ENCODE data around the gene ASF1A. TPM values are rescaled to one million over a fixed set of nuclear protein-coding genes. Genes with fewer than 3 reads are reported as not detected.

The ASF1A gene
- total and polyA plus RNA-seq, 2 experiments from 2014 or later: 23.0 to 32.7 TPM

DNA sequence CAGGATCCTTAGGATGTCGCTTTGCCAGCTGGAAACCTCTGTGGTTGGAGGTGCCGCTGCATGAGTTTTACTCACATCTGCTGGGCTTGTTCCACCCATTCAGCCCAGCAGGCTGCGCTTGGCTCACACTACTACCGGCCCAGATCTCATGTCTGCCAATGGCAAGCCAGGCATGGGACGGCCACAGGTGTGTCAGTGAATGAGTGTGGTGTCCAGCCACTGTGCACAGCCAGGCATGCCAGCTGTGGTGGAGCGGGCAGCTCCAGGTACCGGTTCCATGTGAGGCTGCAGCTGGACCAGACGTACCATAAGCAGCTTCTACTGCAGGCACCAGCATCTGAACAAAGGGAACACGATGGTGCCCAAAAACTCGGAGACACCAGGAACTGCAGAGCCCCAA is 33.1 kb upstream of the ASF1A start:
- Histone ChIP-seq H3K79me2 (peaks cover 25% of the 10 kb centered on the region), H3K9me3 (ENCODE audit: low read depth) (no peaks in the 10 kb centered on the region), H3K27ac (no peak overlapping the region), H4K20me1 (ENCODE audit: insufficient read depth, poor library complexity, severe bottlenecking) (no peaks in the 10 kb centered on the region), H3K4me3 (no peak overlapping the region), H3K27me3 (no peaks in the 10 kb centered on the region), H3K9me2 (replicated peaks; ENCODE audit: insufficient read depth) (no peaks in the 10 kb centered on the region), H3K4me2 (no peak overlapping the region), H2AFZ (no peak overlapping the region), H3K36me3 (replicated peaks; ENCODE audit: insufficient read depth, low read depth) (no peaks in the 10 kb centered on the region), H3K4me1 (ENCODE audit: insufficient read depth) (no peaks in the 10 kb centered on the region)
- WGBS (ENCODE audit: low lambda C conversion rate, missing lambda C conversion rate): 93% methylated on average over 10 of the region's 10 CpGs
- DNase-seq (ENCODE audit: low spot score): no peak
- TF ChIP-seq CTCF (IDR thresholded peaks at IDR 0.05; ENCODE audit: poor library complexity): no peak
- no peak for TF ChIP-seq EZH2 (IDR thresholded peaks at IDR 0.05; ENCODE audit: borderline replicate concordance)
- no peak for TF ChIP-seq EZH2phosphoT487 (IDR thresholded peaks at IDR 0.05; ENCODE audit: low read depth, severe bottlenecking, unreplicated experiment)

DNA sequence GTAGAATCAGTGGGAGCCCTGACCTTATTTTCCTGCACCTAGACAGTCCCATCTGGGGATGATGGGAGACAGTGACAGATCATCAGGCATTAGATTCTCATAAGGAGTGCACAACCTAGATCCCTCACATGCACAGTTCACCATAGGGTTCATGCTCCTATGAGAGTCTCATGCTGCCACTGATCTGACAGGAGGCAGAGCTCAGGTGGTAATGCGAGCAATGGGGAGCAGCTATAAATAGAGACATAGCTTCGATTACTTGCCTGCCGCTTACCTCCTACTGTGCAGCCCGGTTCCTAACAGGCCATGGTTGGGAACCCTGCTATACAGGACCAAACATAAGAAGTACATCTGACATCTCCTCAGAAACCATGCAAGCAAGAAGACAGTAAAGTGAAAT is 31.5 kb upstream of the ASF1A start:
- Histone ChIP-seq H3K9me2 (replicated peaks; ENCODE audit: insufficient read depth) (no peaks in the 10 kb centered on the region), H3K4me1 (ENCODE audit: insufficient read depth) (no peaks in the 10 kb centered on the region), H3K4me3 (no peak overlapping the region), H3K36me3 (replicated peaks; ENCODE audit: insufficient read depth, low read depth) (no peaks in the 10 kb centered on the region), H3K4me2 (no peak overlapping the region), H3K27me3 (no peaks in the 10 kb centered on the region), H2AFZ (no peak overlapping the region), H4K20me1 (ENCODE audit: insufficient read depth, poor library complexity, severe bottlenecking) (no peaks in the 10 kb centered on the region), H3K79me2 (peaks cover 36% of the 10 kb centered on the region), H3K27ac (no peak overlapping the region), H3K9me3 (ENCODE audit: low read depth) (no peaks in the 10 kb centered on the region)
- no peak for TF ChIP-seq CTCF (IDR thresholded peaks at IDR 0.05; ENCODE audit: poor library complexity)
- TF ChIP-seq EZH2 (IDR thresholded peaks at IDR 0.05; ENCODE audit: borderline replicate concordance): no peak
- TF ChIP-seq EZH2phosphoT487 (IDR thresholded peaks at IDR 0.05; ENCODE audit: low read depth, severe bottlenecking, unreplicated experiment): no peak
- 96% methylated on average over 4 of the region's 4 CpGs for WGBS (ENCODE audit: low lambda C conversion rate, missing lambda C conversion rate)
- no peak for DNase-seq (ENCODE audit: low spot score)

GRCh38 chr6:118864341-118865099 is 29.4 kb upstream of the ASF1A start:
- no peak overlapping the region for H3K4me3 ChIP-seq
- H3K36me3 ChIP-seq (replicated peaks; ENCODE audit: insufficient read depth, low read depth): no peaks in the 10 kb centered on the region
- 92% methylated on average over 7 of the region's 7 CpGs for WGBS (ENCODE audit: low lambda C conversion rate, missing lambda C conversion rate)
- no peaks in the 10 kb centered on the region for H4K20me1 ChIP-seq (ENCODE audit: insufficient read depth, poor library complexity, severe bottlenecking)
- H3K9me2 ChIP-seq (replicated peaks; ENCODE audit: insufficient read depth): no peaks in the 10 kb centered on the region
- no peak for TF ChIP-seq CTCF (IDR thresholded peaks at IDR 0.05; ENCODE audit: poor library complexity)
- TF ChIP-seq EZH2 (IDR thresholded peaks at IDR 0.05; ENCODE audit: borderline replicate concordance): no peak
- no peak for TF ChIP-seq EZH2phosphoT487 (IDR thresholded peaks at IDR 0.05; ENCODE audit: low read depth, severe bottlenecking, unreplicated experiment)
- no peak overlapping the region for H2AFZ ChIP-seq
- H3K27ac ChIP-seq: no peak overlapping the region
- H3K4me1 ChIP-seq (ENCODE audit: insufficient read depth): no peaks in the 10 kb centered on the region
- H3K4me2 ChIP-seq: no peak overlapping the region
- no peaks in the 10 kb centered on the region for H3K27me3 ChIP-seq
- H3K9me3 ChIP-seq (ENCODE audit: low read depth): no peaks in the 10 kb centered on the region
- peaks cover 28% of the 10 kb centered on the region for H3K79me2 ChIP-seq
- no peak for DNase-seq (ENCODE audit: low spot score)

Measured in hepatocyte (in vitro differentiated cells).